Stimulated activated CD4-positive, alpha-beta T cell treated with anti-CD3 and anti-CD28 coated beads, Interleukin-12 subunit alpha, Interleukin-12 subunit beta, amount 100 ng/mL, for 48 hours (primary cell): ENCODE data around the gene CABLES2.
"Not testable (repeated sequence)": the region's sequence is repeated elsewhere in the genome, so short reads cannot be mapped to it uniquely, and the experiment has no call there.

Source experiments
- DNase-seq, 3 donors: peaks; one replicate each; pipeline ENCODE4 v3.0.0-alpha.2; 2020; ENCODE audit warnings: low read depth in 2 of 3, low spot score in 1 of 3

CABLES2 gene

DNA sequence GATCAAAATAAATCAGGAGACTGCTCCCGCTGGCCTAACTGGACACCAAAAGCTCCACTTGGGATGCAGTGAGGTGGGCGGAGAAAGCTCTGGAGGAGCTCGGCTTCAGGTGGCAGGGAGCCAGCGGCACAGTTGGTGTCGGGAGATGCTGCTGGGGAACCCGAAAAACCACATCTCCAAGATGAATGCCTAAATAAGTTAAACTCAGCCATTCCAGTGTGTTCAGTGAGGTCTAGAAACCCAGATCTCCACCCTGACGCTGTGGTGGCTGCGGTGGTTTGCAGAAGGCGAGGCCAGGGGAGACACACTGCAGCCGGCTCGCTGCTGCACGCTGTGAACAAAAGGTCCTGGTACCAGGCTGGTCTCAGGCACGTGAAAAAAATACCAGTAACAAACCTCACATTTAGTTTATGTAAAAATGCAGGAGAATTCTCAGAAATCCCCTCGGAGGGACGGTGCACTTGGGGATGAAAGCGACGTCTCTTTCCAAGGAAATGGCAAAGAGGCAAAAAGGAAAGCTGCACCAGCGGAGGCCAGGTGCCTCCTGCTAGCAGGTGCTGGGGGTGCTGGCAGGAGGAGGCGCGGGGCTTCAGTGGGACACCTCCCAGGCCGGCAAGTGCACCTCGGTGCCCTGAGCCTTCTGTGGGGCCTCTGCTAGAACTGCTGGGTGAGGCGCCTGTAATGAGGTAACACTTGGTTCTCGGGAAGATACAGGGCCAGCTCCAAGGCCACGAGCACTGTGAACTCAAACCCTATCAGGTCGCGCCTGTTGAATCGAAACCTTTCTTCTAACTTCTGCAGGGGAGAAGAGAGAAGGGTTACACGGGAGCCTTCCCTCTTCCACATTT is 16.5 kb downstream of the CABLES2 start:
- no peak for DNase-seq

- no peak for DNase-seq
These were observed 17.4 kb downstream of the CABLES2 start for GRCh38 chr20:62389601-62390087.

DNA sequence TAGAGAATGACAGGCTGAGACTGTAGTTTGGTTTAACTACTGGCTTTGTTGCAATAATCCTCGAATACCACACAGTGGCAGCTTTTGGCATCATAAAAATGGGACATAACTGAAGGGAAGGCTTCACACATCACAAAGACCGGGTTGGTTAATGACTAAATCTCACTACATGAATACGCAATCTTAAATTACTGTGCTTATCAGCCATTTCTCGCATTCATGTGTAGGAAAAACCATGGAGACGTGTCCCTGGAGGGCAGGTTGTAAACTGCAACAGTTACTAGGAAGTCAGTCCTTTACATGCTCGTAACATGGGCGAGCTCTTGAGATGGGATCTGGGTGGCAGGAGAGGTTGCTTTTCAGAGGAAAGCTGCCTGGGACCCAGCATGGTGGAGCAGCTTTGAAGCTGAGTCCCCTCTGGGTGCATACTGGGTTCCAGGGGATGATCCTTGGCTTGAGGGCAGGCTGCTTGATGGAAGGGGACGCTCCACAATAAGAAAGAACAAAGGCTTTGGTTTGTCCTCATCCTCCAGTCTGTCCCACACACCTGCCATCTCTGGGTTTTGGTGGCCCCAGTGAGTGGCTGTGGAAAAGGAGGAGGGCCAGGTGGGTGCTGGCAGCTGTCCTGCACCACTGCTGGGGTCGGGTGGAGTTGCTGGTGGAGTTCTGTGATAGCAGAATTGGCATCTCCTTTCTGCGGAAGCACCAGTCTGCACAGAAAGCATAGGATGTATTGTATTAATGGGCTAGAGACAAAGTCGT is 18.1 kb downstream of the CABLES2 start:
- no peak for DNase-seq

- DNase-seq = no peak
These were observed 19.0 kb downstream of the CABLES2 start for GRCh38 chr20:62387933-62388635.

DNA sequence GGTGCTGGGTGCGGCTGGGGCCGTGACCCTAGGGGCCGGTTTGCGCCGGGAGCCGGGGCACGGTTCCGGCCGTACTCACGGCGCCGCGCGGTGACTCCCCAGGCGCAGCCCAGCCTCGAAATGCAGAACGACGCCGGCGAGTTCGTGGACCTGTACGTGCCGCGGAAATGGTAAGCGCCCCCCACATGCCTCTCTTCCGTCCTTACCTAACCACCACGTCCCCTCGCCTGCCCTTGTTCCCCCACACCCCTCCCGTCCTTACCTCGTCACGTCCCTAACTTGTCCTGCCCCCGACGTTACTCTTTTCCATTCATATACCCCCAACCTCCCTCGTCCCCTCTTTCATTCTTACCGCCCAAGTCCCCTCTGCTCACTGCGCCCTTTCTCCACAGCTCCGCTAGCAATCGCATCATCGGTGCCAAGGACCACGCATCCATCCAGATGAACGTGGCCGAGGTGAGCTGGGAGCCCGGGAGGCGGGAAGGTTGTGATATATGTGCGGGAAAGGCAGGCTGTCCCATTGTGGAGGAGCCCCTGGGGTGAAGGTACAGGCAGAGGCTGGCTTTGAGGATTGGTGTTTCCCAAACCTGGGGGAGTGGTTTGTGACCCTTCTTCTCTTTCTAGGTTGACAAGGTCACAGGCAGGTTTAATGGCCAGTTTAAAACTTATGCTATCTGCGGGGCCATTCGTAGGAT is 19.7 kb downstream of the CABLES2 start:
- DNase-seq = no peak

- DNase-seq = peak; percentile 79 to 92 (median 85)
These were observed 20.5 kb downstream of the CABLES2 start, which contains the start of gene RPS21 for GRCh38 chr20:62386383-62387218. Gene RPS21, plus strand, starts transcription at chr20:62387103. Its CDS starts 236 bp downstream, at chr20:62387339.

DNA sequence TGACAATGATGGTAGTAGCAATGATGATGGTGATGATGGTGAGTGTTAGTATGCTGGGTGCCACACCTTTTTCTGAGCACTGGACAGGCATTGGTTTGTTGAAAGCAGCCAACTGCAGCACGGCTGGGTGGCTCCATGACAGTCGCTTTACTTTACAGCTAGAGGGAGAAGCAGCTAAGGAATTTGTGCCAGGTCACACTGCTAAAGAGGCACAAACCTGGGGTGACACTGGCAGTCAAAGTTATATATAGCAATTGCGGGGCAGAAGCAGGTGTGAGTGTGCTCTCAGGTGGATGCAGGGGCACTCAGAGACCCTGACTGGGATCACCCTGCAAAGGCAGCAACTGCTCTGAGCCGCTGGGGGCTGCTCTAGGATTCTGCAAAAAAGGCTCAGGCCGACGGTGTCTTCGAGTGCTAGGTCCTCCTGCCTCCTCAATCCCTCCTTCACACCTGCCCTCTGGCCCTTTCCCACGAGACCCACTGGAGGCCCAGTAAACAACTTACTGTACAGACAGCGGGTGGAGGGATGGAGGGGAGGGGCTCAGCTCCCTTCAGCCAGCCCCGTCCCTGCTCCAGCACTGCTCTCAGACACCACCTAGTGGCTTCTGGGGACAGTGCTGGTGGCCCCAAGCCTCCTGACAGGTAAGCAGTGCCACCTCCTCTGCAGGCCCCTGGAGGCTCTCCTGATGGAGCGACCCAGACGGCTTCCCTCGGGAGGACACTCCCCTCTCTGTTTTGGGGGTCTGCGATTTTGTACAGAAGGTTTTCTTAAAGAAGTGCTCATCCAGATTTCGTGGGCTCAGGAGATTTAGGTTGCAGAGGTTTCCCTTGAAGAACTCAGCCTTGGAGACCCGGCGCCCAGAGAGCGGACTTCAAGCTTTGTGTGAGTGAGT is 24.5 kb downstream of the CABLES2 start:
- peak; percentile 66 to 77 (median 75) for DNase-seq

DNA sequence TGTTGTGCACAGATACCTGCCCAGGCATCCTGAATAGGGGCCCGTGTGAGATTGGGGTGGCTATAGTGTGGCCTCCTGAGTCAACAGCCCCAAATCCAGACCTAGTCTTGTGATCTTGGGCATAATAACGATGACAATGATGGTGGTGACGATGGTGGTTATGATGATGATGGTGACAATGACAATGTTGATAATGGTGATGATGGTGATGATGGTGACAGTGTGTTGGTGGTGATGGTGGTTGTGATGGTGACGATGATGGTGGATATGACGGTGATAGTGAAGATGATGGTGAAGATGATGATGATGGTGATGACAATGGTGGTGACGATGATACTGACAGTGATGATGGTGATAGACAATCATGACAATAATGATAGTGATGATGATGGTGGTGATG is 25.2 kb downstream of the CABLES2 start:
- DNase-seq = no peak

- DNase-seq = no peak
These were observed 25.8 kb downstream of the CABLES2 start for GRCh38 chr20:62381202-62381797.

DNA sequence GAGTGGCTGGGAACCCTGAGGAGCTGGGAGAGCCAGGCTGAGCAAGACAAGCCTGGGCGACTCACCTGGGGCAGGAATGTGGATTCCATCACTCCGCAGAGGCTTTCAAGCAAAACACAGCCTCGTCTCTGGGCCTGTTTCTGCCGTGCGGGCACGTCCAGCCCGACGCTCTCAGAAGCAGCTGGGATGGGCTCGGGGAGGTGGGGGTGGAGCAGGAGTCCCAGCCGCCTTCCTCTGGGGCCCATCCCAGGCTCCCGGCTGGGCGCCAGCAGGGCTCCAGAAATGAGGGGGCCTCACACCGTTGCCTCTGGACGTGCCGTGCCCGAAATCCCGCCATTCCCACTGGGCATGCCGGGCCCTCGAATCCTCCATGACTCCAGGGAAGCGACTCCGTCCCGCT is 28.9 kb downstream of the CABLES2 start:
- DNase-seq = no peak

GRCh38 chr20:62377615-62378178 is 29.4 kb downstream of the CABLES2 start:
- DNase-seq = no peak

DNA sequence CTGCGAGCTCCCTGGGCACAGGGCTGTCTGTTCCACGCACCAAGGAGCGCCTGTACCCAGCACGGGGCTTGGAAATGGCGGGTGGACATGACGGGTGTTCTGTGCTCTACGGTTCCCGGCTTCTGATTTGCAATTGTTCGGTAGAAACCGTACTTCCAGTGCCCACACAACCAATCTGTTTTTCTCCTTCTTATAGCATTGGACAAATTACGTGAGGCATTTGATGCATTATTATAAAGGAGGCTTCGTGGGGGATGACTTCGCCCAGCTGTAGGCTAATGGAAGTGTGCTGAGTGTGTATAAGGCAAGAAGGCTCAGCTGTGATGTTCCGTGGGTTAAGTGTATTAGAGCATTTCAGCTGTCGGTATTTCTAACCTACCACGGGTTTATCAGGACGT is 30.0 kb downstream of the CABLES2 start:
- DNase-seq = no peak

- DNase-seq = no peak
These were observed 30.7 kb downstream of the CABLES2 start for GRCh38 chr20:62376112-62377063.

DNA sequence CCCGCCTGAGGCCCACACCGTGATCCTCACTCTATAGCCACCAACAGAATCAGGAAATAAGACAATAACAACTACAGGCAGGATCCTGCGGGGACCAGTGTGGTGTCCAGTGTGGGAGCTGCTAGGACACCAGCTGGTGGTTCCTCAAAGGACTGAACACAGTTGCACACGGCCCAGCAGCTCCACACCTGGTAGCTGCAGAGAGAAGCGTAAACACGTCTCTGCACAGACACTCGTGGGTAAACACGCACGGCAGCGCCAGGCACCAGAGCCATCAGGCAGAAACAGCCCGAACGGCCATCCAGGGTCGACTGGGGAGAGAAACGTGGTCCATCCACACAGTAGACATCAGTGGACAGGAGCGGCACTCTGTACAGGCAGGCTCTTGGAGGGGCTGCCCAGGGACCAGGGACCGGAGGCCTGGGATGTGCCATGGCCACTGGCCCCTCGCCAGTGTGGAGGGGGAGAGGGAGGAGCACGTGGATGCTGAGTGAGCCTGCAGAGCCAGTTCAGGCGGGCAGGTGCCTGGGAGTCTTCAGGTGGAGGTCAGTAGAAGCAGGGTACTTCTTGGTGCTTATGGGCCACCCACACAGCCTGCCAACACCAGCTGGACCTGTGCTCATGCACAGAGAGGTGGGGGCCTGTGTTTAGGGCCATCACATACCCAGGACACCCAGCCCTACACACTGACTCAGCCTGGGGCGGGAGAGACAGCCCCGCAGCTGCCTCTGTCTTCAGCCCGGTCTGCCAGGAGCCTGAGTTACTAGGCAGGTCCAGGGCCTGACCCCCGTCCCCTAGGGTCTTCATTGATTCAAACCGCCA is 32.5 kb downstream of the CABLES2 start:
- DNase-seq = no peak

- DNase-seq = not testable (repeated sequence)
These were observed 33.4 kb downstream of the CABLES2 start for GRCh38 chr20:62373631-62374179.
